SK-N-MC (cell line): ENCODE results near the gene TCHHL1.

Experiments used
- DNase-seq: peaks from one replicate; pipeline ENCODE4 v3.0.0-alpha.2; 2011; ENCODE audit warnings: low read depth, low spot score
- H3K27ac ChIP-seq: fragments of 200-600 bp; sonication (generic); 2 replicates; pipeline ENCODE4 v1.5.1; 2016; ENCODE audit warnings: mixed run types
- H3K36me3 ChIP-seq: fragments of 200-600 bp; sonication (generic); 2 replicates; pipeline ENCODE4 v1.6.1; 2017; ENCODE audit warnings: antibody characterized with exemption, low read length, mixed read lengths; ENCODE audit not compliant: insufficient read depth
- H3K4me3 ChIP-seq: fragments of 200-600 bp; sonication (generic); 2 replicates; pipeline ENCODE4 v1.5.1; 2016
- H3K9ac ChIP-seq: fragments of 200-600 bp; sonication (generic); 2 replicates; pipeline ENCODE4 v1.8.0; 2017; ENCODE audit warnings: mixed run types, mixed read lengths; ENCODE audit not compliant: insufficient read length
- H3K9me3 ChIP-seq: fragments of 200-600 bp; sonication (generic); 2 replicates; pipeline ENCODE4 v1.6.1; 2017; ENCODE audit warnings: low read depth, mild to moderate bottlenecking, antibody characterized with exemption, low read length, moderate library complexity, mixed read lengths
- EZH2 ChIP-seq: fragments of 200-600 bp; sonication (generic); IDR thresholded peaks from one replicate; pipeline ENCODE4 v1.6.1; 2017; ENCODE audit warnings: antibody characterized with exemption
- FOXP2 ChIP-seq: optimal IDR thresholded peaks from 2 replicates; pipeline ENCODE3; 2011; ENCODE audit warnings: mild to moderate bottlenecking, moderate library complexity; ENCODE audit not compliant: insufficient read depth; ENCODE audit errors: extremely low read length, control extremely low read depth
- POLR2AphosphoS5 ChIP-seq: IDR thresholded peaks from 2 replicates; pipeline ENCODE4 v1.6.1; 2012; ENCODE audit warnings: mild to moderate bottlenecking, low read depth, low read length, borderline replicate concordance

TCHHL1 gene

GRCh38 chr1:152049291-152050083 is 39.4 kb downstream of the TCHHL1 start:
- DNase-seq = no peak
- Histone ChIP-seq H3K9ac (no peak overlapping the region), H3K27ac (no peak overlapping the region), H3K36me3 (no peaks in the 10 kb centered on the region), H3K9me3 (no peaks in the 10 kb centered on the region), H3K4me3 (no peak overlapping the region)
- no peak for TF ChIP-seq POLR2AphosphoS5
- TF ChIP-seq EZH2 = no peak
- TF ChIP-seq FOXP2 = no peak

GRCh38 chr1:152048416-152049009 is 40.4 kb downstream of the TCHHL1 start:
- Histone ChIP-seq H3K4me3 (peak overlapping the region; percentile 45), H3K9me3 (no peaks in the 10 kb centered on the region), H3K36me3 (no peaks in the 10 kb centered on the region), H3K27ac (no peak overlapping the region), H3K9ac (no peak overlapping the region)
- no peak for TF ChIP-seq FOXP2
- TF ChIP-seq POLR2AphosphoS5 = no peak
- TF ChIP-seq EZH2 = no peak
- DNase-seq = no peak

- H3K9me3 ChIP-seq = no peaks in the 10 kb centered on the region
- peak overlapping the region; percentile 40 for H3K9ac ChIP-seq
- DNase-seq = no peak
- H3K27ac ChIP-seq = peak overlapping the region; percentile 27; the same call in 1 of the 2 replicates
- H3K36me3 ChIP-seq = no peaks in the 10 kb centered on the region
- no peak for TF ChIP-seq EZH2
- TF ChIP-seq FOXP2 = no peak
- peak; percentile 63 for TF ChIP-seq POLR2AphosphoS5
- peak overlapping the region; percentile 45 for H3K4me3 ChIP-seq
These were observed 41.0 kb downstream of the TCHHL1 start for GRCh38 chr1:152047730-152048415.

GRCh38 chr1:152047413-152047729 is 41.5 kb downstream of the TCHHL1 start:
- no peak overlapping the region for H3K9ac ChIP-seq
- H3K9me3 ChIP-seq = no peaks in the 10 kb centered on the region
- 0 out of 2 replicates have a peak overlapping the region, but pooled peaks have one; percentile 27 for H3K27ac ChIP-seq
- no peaks in the 10 kb centered on the region for H3K36me3 ChIP-seq
- no peak overlapping the region for H3K4me3 ChIP-seq
- no peak for DNase-seq
- TF ChIP-seq POLR2AphosphoS5 = no peak
- no peak for TF ChIP-seq EZH2
- TF ChIP-seq FOXP2 = no peak

- no peaks in the 10 kb centered on the region for H3K9me3 ChIP-seq
- TF ChIP-seq POLR2AphosphoS5 = no peak
- no peak for TF ChIP-seq FOXP2
- no peak for TF ChIP-seq EZH2
- no peak overlapping the region for H3K9ac ChIP-seq
- no peak overlapping the region for H3K27ac ChIP-seq
- no peak for DNase-seq
- no peak overlapping the region for H3K4me3 ChIP-seq
- no peaks in the 10 kb centered on the region for H3K36me3 ChIP-seq
These were observed 44.5 kb downstream of the TCHHL1 start for GRCh38 chr1:152044386-152044785.

GRCh38 chr1:152043870-152044269 is 45.0 kb downstream of the TCHHL1 start:
- DNase-seq = no peak
- no peak for TF ChIP-seq FOXP2
- TF ChIP-seq POLR2AphosphoS5 = no peak
- TF ChIP-seq EZH2 = no peak
- Histone ChIP-seq H3K27ac (no peak overlapping the region), H3K9ac (no peak overlapping the region), H3K9me3 (no peaks in the 10 kb centered on the region), H3K4me3 (no peak overlapping the region), H3K36me3 (no peaks in the 10 kb centered on the region)

- no peak for TF ChIP-seq POLR2AphosphoS5
- H3K9ac ChIP-seq = no peak overlapping the region
- DNase-seq = no peak
- no peaks in the 10 kb centered on the region for H3K9me3 ChIP-seq
- H3K36me3 ChIP-seq = no peaks in the 10 kb centered on the region
- no peak overlapping the region for H3K27ac ChIP-seq
- H3K4me3 ChIP-seq = no peak overlapping the region
These were observed 46.8 kb downstream of the TCHHL1 start for GRCh38 chr1:152042030-152042429.

GRCh38 chr1:152039886-152040285 is 49.0 kb downstream of the TCHHL1 start:
- H3K9ac ChIP-seq = no peak overlapping the region
- no peak for DNase-seq
- TF ChIP-seq FOXP2 = no peak
- no peak for TF ChIP-seq POLR2AphosphoS5
- TF ChIP-seq EZH2 = no peak

GRCh38 chr1:152039461-152039860 is 49.4 kb downstream of the TCHHL1 start:
- no peak for DNase-seq
- Histone ChIP-seq H3K36me3 (no peaks in the 10 kb centered on the region), H3K27ac (no peak overlapping the region), H3K9ac (no peak overlapping the region), H3K4me3 (no peak overlapping the region), H3K9me3 (no peaks in the 10 kb centered on the region)
- TF ChIP-seq EZH2 (no peak), FOXP2 (no peak), POLR2AphosphoS5 (no peak)

More at GRCh38 chr1:152039886-152040285, 49.0 kb downstream of the TCHHL1 start:
- Histone ChIP-seq H3K9me3 (no peaks in the 10 kb centered on the region), H3K36me3 (no peaks in the 10 kb centered on the region), H3K27ac (no peak overlapping the region), H3K4me3 (no peak overlapping the region)
